CD4-positive, alpha-beta T cell treated with Interleukin-4 for 4 hours (primary cell): ENCODE results near the gene GSN.

Experiments
- DNase-seq: peaks from one replicate; pipeline ENCODE4 v3.0.0-alpha.2; 2020

Gene GSN

GRCh38 chr9:121326130-121326838 is 58.3 kb downstream of the GSN start:
- DNase-seq = no peak

DNA sequence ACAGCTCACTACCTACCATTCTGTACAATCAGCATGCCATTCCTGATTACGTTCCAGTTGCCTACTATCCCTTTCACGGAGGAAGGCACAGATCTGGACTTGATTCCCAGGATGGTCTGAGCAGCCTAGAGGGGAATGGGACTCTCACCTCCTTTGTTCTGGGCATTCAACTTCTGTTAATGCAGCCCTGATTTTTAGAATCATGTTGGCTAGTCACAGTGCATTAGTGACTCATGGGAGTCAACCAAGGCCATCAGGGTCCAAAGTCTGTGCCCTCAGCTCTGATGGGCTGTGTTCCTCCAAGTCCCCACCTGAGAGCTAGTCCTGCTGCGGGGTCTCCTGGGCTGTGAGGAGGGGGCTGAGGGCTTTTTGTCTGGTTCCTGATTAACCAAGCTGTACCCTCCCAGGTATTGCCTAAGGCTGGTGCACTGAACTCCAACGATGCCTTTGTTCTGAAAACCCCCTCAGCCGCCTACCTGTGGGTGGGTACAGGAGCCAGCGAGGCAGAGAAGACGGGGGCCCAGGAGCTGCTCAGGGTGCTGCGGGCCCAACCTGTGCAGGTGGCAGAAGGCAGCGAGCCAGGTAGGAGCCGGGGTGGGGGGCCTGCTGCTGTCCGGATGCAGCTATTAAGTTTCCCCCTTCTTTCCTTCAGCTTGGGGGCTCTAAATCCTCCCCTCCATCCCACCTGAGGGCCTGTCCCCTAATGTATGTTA is 59.1 kb downstream of the GSN start:
- no peak for DNase-seq

DNA sequence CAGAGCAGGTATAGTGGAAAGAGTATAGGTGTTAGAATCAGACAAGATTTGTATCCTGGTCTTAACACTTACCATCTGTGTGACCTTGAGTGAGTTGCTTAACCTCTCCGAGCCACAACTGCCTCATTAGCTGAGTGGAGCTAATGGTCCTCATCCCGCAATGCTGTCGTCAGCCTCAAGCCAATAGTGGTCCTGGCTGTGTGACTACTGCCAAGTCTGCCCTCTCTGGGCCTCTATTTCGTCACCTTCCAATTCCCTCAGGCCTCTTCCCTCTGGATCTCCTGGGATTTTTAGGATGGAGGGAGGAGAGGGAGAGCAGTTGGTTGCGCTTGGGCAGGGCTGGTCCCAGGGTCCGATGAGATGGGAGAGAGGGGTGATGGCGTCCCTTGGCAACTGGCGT is 60.5 kb downstream of the GSN start:
- DNase-seq = no peak

GRCh38 chr9:121328876-121329681 is 61.1 kb downstream of the GSN start:
- no peak for DNase-seq

GRCh38 chr9:121331549-121331948 is 63.6 kb downstream of the GSN start:
- no peak for DNase-seq

- DNase-seq = no peak
Measured at GRCh38 chr9:121331992-121332685, 64.2 kb downstream of the GSN start.

DNA sequence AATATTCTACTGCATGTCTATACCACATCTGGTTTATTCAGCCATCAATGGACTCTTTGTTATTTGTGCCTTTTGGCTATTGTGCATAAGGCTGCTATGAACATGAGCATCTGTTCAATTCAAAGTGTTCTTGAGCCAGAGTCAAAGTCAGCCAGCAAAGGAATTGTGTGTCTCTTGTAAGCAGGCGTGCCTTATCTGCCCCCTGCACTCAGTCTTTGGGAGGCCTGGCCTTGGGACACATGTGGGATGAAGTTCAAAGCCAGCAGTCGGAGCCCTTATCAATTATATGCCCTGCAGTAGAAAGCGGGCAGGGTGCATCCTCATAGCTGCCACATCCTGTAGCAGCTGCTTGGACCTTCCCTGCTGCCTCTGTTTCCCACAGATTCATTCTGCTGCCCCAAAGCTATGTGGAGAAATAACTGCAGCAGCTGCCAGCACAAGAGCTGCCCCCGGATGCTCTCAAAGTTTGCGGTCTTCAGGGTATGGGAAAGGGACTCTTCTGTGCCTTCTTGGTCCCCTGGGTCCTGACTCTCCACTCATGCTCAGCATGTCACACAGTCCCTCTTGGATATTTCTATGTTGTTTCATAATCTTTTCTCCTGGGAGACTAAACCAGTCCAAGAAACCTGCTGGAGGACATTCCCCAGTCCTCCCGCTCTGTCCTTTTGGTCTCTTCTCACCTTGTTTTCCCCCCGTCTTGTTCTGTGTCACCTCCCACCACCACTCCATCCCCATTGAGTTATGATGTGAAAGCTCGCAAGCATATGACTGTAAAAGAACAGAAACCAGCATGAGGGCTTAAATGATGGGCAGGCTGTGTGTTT is 66.2 kb downstream of the GSN start:
- no peak for DNase-seq

- DNase-seq = no peak
Measured at GRCh38 chr9:121336665-121337064, 68.7 kb downstream of the GSN start.

- no peak for DNase-seq
Measured at GRCh38 chr9:121339437-121339836, 71.5 kb downstream of the GSN start.

GRCh38 chr9:121340676-121341392 is 72.9 kb downstream of the GSN start:
- no peak for DNase-seq

GRCh38 chr9:121344184-121344583 is 76.2 kb downstream of the GSN start:
- no peak for DNase-seq

DNA sequence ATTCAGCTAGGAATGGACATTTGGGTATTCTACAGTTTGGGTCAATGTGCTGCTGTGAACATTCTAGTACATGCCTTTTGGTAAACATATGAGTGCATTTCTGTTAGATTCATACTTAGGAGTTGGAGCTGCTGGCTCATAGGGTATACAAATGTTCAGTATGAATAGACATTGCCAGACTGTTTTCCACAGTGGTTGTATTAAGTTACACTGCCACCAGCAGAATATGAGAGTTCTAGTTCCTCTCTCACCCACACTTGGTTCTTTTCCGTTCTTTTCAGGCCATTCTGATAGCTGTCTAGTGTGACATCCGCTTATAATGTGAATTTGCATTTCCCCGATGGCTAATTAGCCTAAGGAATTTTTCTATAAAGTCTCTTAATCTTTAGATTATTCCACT is 77.1 kb downstream of the GSN start:
- no peak for DNase-seq

GRCh38 chr9:121348221-121348620 is 80.3 kb downstream of the GSN start:
- DNase-seq = no peak

- DNase-seq = no peak
Measured at GRCh38 chr9:121349009-121349408, 81.0 kb downstream of the GSN start.

DNA sequence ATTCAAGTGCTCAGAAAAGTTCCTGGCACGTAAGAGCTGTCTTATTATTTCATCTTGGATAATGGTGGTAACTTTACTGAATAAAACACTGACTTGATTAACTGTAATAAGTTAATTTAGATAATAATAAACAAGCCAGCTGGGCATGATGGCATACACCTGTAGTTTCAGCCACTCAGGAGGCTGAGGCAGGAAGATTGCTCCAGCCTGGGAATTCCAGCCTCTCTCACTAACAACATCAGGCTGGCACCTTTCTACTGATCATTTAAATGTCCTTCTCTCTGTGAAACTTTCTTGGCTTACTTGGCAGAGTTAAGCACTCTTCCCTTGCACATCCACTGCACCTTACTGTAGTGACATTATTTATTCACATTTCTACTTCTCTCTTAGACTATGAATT is 82.1 kb downstream of the GSN start:
- DNase-seq = no peak

DNA sequence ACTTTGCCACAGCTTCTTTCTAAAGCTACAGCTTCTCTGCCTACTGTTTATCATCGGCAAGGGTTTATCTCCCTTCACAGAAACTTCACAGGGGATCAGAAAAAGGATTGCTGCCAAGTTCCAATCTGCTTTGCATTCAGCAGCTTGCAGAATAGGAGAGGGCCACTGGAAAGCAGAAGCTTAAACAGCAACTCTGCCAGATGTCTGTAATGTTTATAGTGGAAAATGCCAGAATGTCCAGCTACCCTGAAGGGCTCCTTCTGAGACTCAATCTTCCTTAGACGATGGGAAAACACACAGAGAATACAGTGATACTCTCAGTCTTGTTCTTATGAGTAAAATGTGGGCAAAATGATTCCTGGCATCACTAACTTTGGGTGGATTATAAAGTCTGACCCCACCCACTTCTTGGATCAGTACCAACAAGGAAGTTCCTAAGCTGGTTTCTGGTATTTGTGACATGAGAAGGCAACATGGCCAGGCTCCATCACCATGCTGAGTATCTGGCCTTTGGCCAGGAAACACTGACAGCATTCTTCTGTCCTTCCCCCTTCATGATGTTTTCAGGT is 83.1 kb downstream of the GSN start:
- no peak for DNase-seq

GRCh38 chr9:121353241-121354061 is 85.5 kb downstream of the GSN start:
- DNase-seq = peak; percentile 84

GRCh38 chr9:121354141-121354540 is 86.2 kb downstream of the GSN start:
- DNase-seq = no peak

DNA sequence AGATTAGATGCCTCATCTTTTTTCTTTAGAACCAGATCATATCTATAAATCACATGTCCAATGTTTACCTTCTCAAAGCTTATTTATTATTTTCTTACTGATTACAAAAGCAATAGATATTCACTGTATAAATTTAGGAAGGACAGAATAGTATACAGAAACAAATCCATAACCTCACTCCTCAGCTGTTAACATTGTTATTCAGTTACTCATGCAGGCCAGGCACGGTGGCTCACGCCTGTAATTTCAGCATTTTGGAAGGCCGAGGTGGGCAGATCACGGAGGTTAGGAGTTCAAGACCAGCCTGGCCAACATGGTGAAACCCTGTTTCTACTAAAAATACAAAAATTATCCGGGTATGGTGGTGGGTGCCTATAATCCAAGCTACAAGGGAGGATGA is 86.8 kb downstream of the GSN start:
- no peak for DNase-seq

DNA sequence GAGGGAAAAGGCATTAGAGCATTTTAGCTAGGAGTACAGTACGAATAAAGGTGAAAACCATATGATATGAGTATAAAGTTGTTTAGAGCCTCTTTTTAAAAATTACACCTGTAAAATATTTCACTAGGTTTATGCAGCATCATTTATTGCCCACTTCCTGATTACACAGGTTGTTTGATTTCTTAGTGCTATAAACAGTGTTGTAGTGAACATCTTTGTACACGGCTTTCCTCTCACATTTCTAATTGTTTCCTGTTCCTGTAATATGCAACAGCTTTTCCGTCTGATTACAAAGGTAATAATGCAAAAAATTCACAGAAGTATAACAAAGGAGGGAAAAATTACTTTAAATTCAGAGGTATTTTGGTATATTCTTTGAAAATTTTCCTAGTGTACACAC is 89.0 kb downstream of the GSN start:
- DNase-seq = peak; percentile 37
